GM18505 (cell line): Measurements from ENCODE around the gene NBEAL1.
"Not testable (repeated sequence)": the region's sequence is repeated elsewhere in the genome, so short reads cannot be mapped to it uniquely, and the experiment has no call there.

Source experiments
- ATAC-seq: cut with Tn5 transposase; IDR thresholded peaks from one replicate; pipeline ENCODE4 v1.9.1; 2021; ENCODE audit not compliant: unreplicated experiment
- POLR2A ChIP-seq: IDR thresholded peaks from 4 replicates; pipeline ENCODE4 v1.6.1; 2011; ENCODE audit warnings: borderline replicate concordance; ENCODE audit not compliant: insufficient read depth, insufficient read length; ENCODE audit errors: extremely low read depth

NBEAL1 gene

GRCh38 chr2:203021991-203022390, 7.3 kb downstream of the NBEAL1 start:
- no peak for TF ChIP-seq POLR2A
- ATAC-seq = no peak

- ATAC-seq = no peak
- no peak for TF ChIP-seq POLR2A
Observed at GRCh38 chr2:203022751-203023150, 8.1 kb downstream of the NBEAL1 start.

- TF ChIP-seq POLR2A = no peak
- ATAC-seq = no peak
Observed at GRCh38 chr2:203025592-203025991, 10.9 kb downstream of the NBEAL1 start.

GRCh38 chr2:203030545-203030944, 15.9 kb downstream of the NBEAL1 start:
- no peak for TF ChIP-seq POLR2A
- ATAC-seq = no peak

GRCh38 chr2:203030991-203031390, 16.3 kb downstream of the NBEAL1 start:
- ATAC-seq = no peak
- no peak for TF ChIP-seq POLR2A

GRCh38 chr2:203033395-203033794, 18.7 kb downstream of the NBEAL1 start:
- TF ChIP-seq POLR2A = no peak
- no peak for ATAC-seq

GRCh38 chr2:203035879-203036470, 21.3 kb downstream of the NBEAL1 start:
- TF ChIP-seq POLR2A = no peak
- no peak for ATAC-seq

- no peak for TF ChIP-seq POLR2A
- no peak for ATAC-seq
Observed at GRCh38 chr2:203037026-203037425, 22.4 kb downstream of the NBEAL1 start.

GRCh38 chr2:203038586-203038985, 23.9 kb downstream of the NBEAL1 start:
- no peak for TF ChIP-seq POLR2A
- ATAC-seq = no peak

- ATAC-seq = not testable (repeated sequence)
Observed at GRCh38 chr2:203039211-203039610, 24.5 kb downstream of the NBEAL1 start.

- no peak for TF ChIP-seq POLR2A
- no peak for ATAC-seq
Observed at GRCh38 chr2:203040966-203041521, 26.4 kb downstream of the NBEAL1 start.

GRCh38 chr2:203042178-203042577, 27.5 kb downstream of the NBEAL1 start:
- ATAC-seq = no peak
- TF ChIP-seq POLR2A = no peak

- ATAC-seq = no peak
Observed at GRCh38 chr2:203043226-203043625, 28.6 kb downstream of the NBEAL1 start.

GRCh38 chr2:203045867-203046266, 31.2 kb downstream of the NBEAL1 start:
- no peak for TF ChIP-seq POLR2A

More at GRCh38 chr2:203043226-203043625, 28.6 kb downstream of the NBEAL1 start:
- no peak for TF ChIP-seq POLR2A

GRCh38 chr2:203052539-203052938, 37.9 kb downstream of the NBEAL1 start:
- ATAC-seq = no peak
- no peak for TF ChIP-seq POLR2A

More at GRCh38 chr2:203045867-203046266, 31.2 kb downstream of the NBEAL1 start:
- ATAC-seq = no peak
